Measurements from ENCODE around the gene KRT24. TPM values are rescaled to one million over a fixed set of nuclear protein-coding genes. Genes with fewer than 3 reads are reported as not detected.

KRT24 gene
- total and polyA plus RNA-seq, 4 donors = not detected

DNA sequence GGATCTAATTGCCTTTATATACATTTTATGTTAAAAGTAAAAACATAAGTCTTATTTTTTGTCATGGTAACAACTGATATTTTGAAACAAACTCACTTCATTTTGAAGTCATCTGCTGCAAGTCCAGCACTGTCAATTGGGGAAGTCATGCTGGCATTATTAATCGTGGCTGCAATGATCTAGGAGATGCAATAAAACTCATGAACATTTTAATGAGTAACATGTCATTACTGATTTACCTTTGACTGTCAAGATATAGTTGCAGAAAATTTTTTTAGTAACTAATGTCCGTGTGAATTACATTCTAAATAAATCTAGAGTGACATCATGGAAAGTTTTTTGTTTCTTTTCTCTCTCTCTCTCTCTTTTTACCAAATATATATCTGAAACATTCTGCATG lies 17.3 kb upstream of the KRT24 start:
- H3K9ac ChIP-seq (ENCODE audit: low read depth in 1 of 2, low read length in 2 of 2) = no peak overlapping the region
- 75% methylated on average over 2 of the region's 2 CpGs for WGBS
- H3K27me3 ChIP-seq (ENCODE audit: control insufficient read depth in 4 of 4, insufficient read depth in 4 of 4, low read length in 3 of 4) = no peaks in the 10 kb centered on the region
- no peaks in the 10 kb centered on the region for H3K9me3 ChIP-seq (ENCODE audit: control insufficient read depth in 4 of 4, low read length in 3 of 4)
- H3K4me3 ChIP-seq (ENCODE audit: low read depth in 1 of 3, low read length in 3 of 3) = no peak overlapping the region
- no peaks in the 10 kb centered on the region for H3K4me1 ChIP-seq (ENCODE audit: control insufficient read depth in 4 of 4, insufficient read depth in 4 of 4, low read length in 3 of 4)
- no peaks in the 10 kb centered on the region for H3K36me3 ChIP-seq (ENCODE audit: control insufficient read depth in 4 of 4, insufficient read depth in 3 of 4, low read depth in 1 of 4, low read length in 3 of 4)
- H3K27ac ChIP-seq (ENCODE audit: low read depth in 1 of 2, low read length in 2 of 2) = no peak overlapping the region
- DNase-seq (ENCODE audit: low spot score) = no peak
- TF ChIP-seq SP1 (IDR thresholded peaks at IDR 0.05) (no peak), FOXA2 (IDR thresholded peaks at IDR 0.05) (no peak), RXRA (IDR thresholded peaks at IDR 0.05) (no peak)
- TF ChIP-seq, protein P1, sequence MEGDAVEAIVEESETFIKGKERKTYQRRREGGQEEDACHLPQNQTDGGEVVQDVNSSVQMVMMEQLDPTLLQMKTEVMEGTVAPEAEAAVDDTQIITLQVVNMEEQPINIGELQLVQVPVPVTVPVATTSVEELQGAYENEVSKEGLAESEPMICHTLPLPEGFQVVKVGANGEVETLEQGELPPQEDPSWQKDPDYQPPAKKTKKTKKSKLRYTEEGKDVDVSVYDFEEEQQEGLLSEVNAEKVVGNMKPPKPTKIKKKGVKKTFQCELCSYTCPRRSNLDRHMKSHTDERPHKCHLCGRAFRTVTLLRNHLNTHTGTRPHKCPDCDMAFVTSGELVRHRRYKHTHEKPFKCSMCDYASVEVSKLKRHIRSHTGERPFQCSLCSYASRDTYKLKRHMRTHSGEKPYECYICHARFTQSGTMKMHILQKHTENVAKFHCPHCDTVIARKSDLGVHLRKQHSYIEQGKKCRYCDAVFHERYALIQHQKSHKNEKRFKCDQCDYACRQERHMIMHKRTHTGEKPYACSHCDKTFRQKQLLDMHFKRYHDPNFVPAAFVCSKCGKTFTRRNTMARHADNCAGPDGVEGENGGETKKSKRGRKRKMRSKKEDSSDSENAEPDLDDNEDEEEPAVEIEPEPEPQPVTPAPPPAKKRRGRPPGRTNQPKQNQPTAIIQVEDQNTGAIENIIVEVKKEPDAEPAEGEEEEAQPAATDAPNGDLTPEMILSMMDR (IDR thresholded peaks at IDR 0.05; ENCODE audit: low read depth, low read length, missing input control) = no peak

DNA sequence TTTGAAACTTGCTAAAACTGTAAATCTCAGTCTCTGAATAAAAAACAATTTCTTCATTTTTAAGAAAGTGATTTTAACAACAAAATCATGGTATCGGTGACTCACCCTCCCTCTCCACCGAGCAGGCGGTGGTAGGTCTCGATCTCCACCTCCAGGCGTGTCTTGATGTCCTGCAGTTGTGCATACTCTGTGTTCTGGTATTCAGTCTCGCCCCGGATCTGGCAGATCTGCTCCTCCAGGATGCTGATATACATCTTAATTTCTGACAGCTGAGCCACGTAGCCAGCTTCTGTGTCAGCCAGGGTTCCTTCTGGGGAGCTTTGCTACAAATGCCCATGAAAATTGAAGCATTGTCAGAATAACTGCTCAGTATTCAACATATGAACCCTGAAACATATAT lies 15.4 kb upstream of the KRT24 start:
- H3K36me3 ChIP-seq (ENCODE audit: control insufficient read depth in 4 of 4, insufficient read depth in 3 of 4, low read depth in 1 of 4, low read length in 3 of 4) = no peaks in the 10 kb centered on the region
- TF ChIP-seq HNF4A (conservative IDR thresholded peaks at IDR 0.05) (no peak), YY1 (IDR thresholded peaks at IDR 0.05) (no peak), GABPA (IDR thresholded peaks at IDR 0.05 in 1 of 2, conservative IDR thresholded peaks at IDR 0.05 in 1 of 2) (no peak), JUND (IDR thresholded peaks at IDR 0.05) (no peak), HNF4G (IDR thresholded peaks at IDR 0.05) (no peak), FOXA1 (IDR thresholded peaks at IDR 0.05) (no peak), RAD21 (IDR thresholded peaks at IDR 0.05) (no peak), TAF1 (conservative IDR thresholded peaks at IDR 0.05) (no peak), EGR1 (IDR thresholded peaks at IDR 0.05; ENCODE audit: low read depth in 2 of 2) (no peak), NR2F2 (IDR thresholded peaks at IDR 0.05) (no peak), SP1 (IDR thresholded peaks at IDR 0.05) (no peak), FOXA2 (IDR thresholded peaks at IDR 0.05) (no peak), RXRA (IDR thresholded peaks at IDR 0.05) (no peak)
- TF ChIP-seq, protein P2, sequence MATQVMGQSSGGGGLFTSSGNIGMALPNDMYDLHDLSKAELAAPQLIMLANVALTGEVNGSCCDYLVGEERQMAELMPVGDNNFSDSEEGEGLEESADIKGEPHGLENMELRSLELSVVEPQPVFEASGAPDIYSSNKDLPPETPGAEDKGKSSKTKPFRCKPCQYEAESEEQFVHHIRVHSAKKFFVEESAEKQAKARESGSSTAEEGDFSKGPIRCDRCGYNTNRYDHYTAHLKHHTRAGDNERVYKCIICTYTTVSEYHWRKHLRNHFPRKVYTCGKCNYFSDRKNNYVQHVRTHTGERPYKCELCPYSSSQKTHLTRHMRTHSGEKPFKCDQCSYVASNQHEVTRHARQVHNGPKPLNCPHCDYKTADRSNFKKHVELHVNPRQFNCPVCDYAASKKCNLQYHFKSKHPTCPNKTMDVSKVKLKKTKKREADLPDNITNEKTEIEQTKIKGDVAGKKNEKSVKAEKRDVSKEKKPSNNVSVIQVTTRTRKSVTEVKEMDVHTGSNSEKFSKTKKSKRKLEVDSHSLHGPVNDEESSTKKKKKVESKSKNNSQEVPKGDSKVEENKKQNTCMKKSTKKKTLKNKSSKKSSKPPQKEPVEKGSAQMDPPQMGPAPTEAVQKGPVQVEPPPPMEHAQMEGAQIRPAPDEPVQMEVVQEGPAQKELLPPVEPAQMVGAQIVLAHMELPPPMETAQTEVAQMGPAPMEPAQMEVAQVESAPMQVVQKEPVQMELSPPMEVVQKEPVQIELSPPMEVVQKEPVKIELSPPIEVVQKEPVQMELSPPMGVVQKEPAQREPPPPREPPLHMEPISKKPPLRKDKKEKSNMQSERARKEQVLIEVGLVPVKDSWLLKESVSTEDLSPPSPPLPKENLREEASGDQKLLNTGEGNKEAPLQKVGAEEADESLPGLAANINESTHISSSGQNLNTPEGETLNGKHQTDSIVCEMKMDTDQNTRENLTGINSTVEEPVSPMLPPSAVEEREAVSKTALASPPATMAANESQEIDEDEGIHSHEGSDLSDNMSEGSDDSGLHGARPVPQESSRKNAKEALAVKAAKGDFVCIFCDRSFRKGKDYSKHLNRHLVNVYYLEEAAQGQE (IDR thresholded peaks at IDR 0.05) = no peak
- TF ChIP-seq, protein P1 (IDR thresholded peaks at IDR 0.05; ENCODE audit: low read depth, low read length, missing input control) = no peak
- TF ChIP-seq, protein P3, sequence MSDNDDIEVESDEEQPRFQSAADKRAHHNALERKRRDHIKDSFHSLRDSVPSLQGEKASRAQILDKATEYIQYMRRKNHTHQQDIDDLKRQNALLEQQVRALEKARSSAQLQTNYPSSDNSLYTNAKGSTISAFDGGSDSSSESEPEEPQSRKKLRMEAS (IDR thresholded peaks at IDR 0.05) = no peak
- 66% methylated on average over 8 of the region's 8 CpGs for WGBS
- no peak overlapping the region for H3K4me3 ChIP-seq (ENCODE audit: low read depth in 1 of 3, low read length in 3 of 3)
- no peaks in the 10 kb centered on the region for H3K9me3 ChIP-seq (ENCODE audit: control insufficient read depth in 4 of 4, low read length in 3 of 4)
- H3K27ac ChIP-seq (ENCODE audit: low read depth in 1 of 2, low read length in 2 of 2) = no peak overlapping the region
- DNase-seq (ENCODE audit: low spot score) = no peak
- H3K9ac ChIP-seq (ENCODE audit: low read depth in 1 of 2, low read length in 2 of 2) = no peak overlapping the region
- H3K27me3 ChIP-seq (ENCODE audit: control insufficient read depth in 4 of 4, insufficient read depth in 4 of 4, low read length in 3 of 4) = no peaks in the 10 kb centered on the region
- H3K4me1 ChIP-seq (ENCODE audit: control insufficient read depth in 4 of 4, insufficient read depth in 4 of 4, low read length in 3 of 4) = no peaks in the 10 kb centered on the region
